Loucy (cell line): ENCODE data around the gene SHOX.

Experiments
- CTCF ChIP-seq: fragments of 200-600 bp; sonication (generic); conservative IDR thresholded peaks from 2 replicates; pipeline ENCODE4 v1.5.1; 2014; ENCODE audit warnings: mild to moderate bottlenecking, antibody characterized with exemption, low read length
- EZH2phosphoT487 ChIP-seq: fragments of 200-600 bp; IDR thresholded peaks from 2 replicates; pipeline ENCODE4 v1.6.1; 2018; ENCODE audit warnings: antibody characterized with exemption, mild to moderate bottlenecking, moderate library complexity, borderline replicate concordance

DNA sequence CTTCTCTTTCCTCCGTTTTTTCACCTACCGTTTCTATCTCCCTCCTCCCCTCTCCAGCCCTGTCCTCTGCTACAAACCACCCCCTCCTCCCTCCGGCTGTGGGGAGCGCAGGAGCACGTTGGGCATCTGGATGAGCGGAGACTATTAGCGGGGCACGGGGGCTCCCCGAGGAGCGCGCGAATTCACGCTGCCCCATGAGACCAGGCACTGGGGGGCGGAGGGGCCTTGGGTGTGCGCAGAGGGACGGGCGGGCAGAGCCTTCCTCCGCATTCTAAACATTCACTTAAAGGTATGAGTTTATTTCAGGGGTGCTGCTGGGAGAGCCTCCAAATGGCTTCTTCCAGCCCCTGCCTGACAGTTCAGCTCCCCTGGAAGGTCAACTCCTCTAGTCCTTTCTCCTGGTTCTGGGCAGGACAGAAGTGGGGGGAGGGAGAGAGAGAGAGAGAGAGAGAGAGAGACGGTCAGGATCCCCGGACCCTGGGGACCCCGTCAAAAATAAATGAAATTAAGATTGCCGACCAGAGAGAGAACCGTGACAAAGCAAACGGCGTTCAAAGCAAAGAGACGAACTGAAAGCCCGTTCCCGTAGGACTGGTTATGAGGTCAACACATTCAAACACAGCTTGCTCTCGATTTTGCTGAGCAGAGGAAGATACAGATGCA lies 5.0 kb downstream of the SHOX start:
- TF ChIP-seq CTCF (no peak), EZH2phosphoT487 (no peak)
